ENCODE data around the gene HSD3B2. TPM values are rescaled to one million over a fixed set of nuclear protein-coding genes. Genes with fewer than 3 reads are reported as not detected.

HSD3B2 gene
- not detected in 2 replicates for total RNA-seq

GRCh38 chr1:119414950-119415349 is at the start of gene HSD3B2:
Gene HSD3B2 (plus strand): TSS chr1:119415150. CDS start chr1:119415420, 270 bp downstream.

GRCh38 chr1:119368554-119368953 is 46.4 kb upstream of the HSD3B2 start, which contains the start of gene HAO2:
Gene HAO2 (plus strand): TSS chr1:119368785. CDS start chr1:119381086, 12,301 bp downstream.

Other genes with a start within 250 kb of the HSD3B2 start
- gene HAO2, start 46.4 kb upstream of the HSD3B2 start, total RNA-seq = not detected in 2 replicates
- not detected in 2 replicates for gene HSD3B1, start 92.1 kb downstream of the HSD3B2 start, total RNA-seq
- 7.2 and 8.9 TPM in 2 replicates for gene ZNF697, start 233.1 kb downstream of the HSD3B2 start, total RNA-seq

All from hair follicular keratinocyte (primary cell).